Neural cell (in vitro differentiated cells): ENCODE data around the gene C1orf21. TPM values are rescaled to one million over a fixed set of nuclear protein-coding genes. Genes with fewer than 3 reads are reported as not detected.

Source experiments
- H2AFZ ChIP-seq: fragments of 200-600, 300-800 bp; sonication (generic), shearing (Covaris generic); 2 replicates; pipeline ENCODE4 v1.6.0; 2014; ENCODE audit warnings: low read depth, mild to moderate bottlenecking, antibody characterized with exemption, low read length, moderate library complexity
- H3F3A ChIP-seq: fragments of 200-600 bp; shearing (Covaris generic); 2 replicates; pipeline ENCODE4 v1.6.1; 2016; ENCODE audit warnings: mild to moderate bottlenecking, moderate library complexity, mixed read lengths, antibody characterized with exemption, low read length; ENCODE audit not compliant: insufficient read depth, poor library complexity, severe bottlenecking
- H3K27ac ChIP-seq: fragments of 200-600, 300-800 bp; sonication (generic), shearing (Covaris generic); 2 replicates; pipeline ENCODE4 v1.5.1; 2014; ENCODE audit warnings: mild to moderate bottlenecking, low read length, moderate library complexity
- H3K27me3 ChIP-seq: fragments of 300-800, 200-600 bp; sonication (generic), shearing (Covaris generic); 2 replicates; pipeline ENCODE4 v1.6.0; 2014; ENCODE audit warnings: mild to moderate bottlenecking, low read depth, low read length, moderate library complexity; ENCODE audit not compliant: insufficient read depth
- H3K36me3 ChIP-seq: fragments of 300-800, 200-600 bp; sonication (generic), shearing (Covaris generic); 2 replicates; pipeline ENCODE4 v1.5.1; 2014; ENCODE audit warnings: mild to moderate bottlenecking, antibody characterized with exemption, low read length, moderate library complexity; ENCODE audit not compliant: insufficient read depth
- H3K4me2 ChIP-seq: fragments of 300-800, 200-600 bp; sonication (generic), shearing (Covaris generic); 2 replicates; pipeline ENCODE4 v1.6.0; 2014; ENCODE audit warnings: mild to moderate bottlenecking, low read length
- H3K4me3 ChIP-seq: fragments of 300-800, 200-600 bp; sonication (generic), shearing (Covaris generic); 2 replicates; pipeline ENCODE4 v1.5.1; 2014; ENCODE audit warnings: mild to moderate bottlenecking, low read length, moderate library complexity
- H3K79me2 ChIP-seq: fragments of 200-600 bp; shearing (Covaris generic); replicated peaks from 2 replicates; pipeline ENCODE4 v1.6.0; 2014; ENCODE audit warnings: mild to moderate bottlenecking, low read length, moderate library complexity; ENCODE audit not compliant: insufficient read depth
- H3K9ac ChIP-seq: fragments of 300-800, 200-600 bp; sonication (generic), shearing (Covaris generic); 2 replicates; pipeline ENCODE4 v1.6.1; 2016; ENCODE audit warnings: mild to moderate bottlenecking, low read length, mixed read lengths
- H3K9me2 ChIP-seq: fragments of 200-600 bp; shearing (Covaris generic); 2 replicates; pipeline ENCODE4 v1.6.1; 2016; ENCODE audit warnings: mild to moderate bottlenecking, low read length, mixed read lengths; ENCODE audit not compliant: insufficient read depth
- H3K9me3 ChIP-seq: fragments of 200-600, 300-800 bp; sonication (generic), shearing (Covaris generic); 2 replicates; pipeline ENCODE4 v1.6.1; 2016; ENCODE audit warnings: mild to moderate bottlenecking, mixed run types, low read length, moderate library complexity, mixed read lengths
- H4K20me1 ChIP-seq: fragments of 200-600 bp; shearing (Covaris generic); 2 replicates; pipeline ENCODE4 v1.6.1; 2016; ENCODE audit warnings: mild to moderate bottlenecking, mixed run types; ENCODE audit not compliant: insufficient read depth
- EP300 ChIP-seq: fragments of 450-650 bp; conservative IDR thresholded peaks from 2 replicates; pipeline ENCODE4 v1.6.1; 2014; ENCODE audit warnings: antibody characterized with exemption, mild to moderate bottlenecking, moderate library complexity; ENCODE audit not compliant: poor library complexity, severe bottlenecking
- EZH2 ChIP-seq: fragments of 200-600, 300-800 bp; shearing (Covaris generic), sonication (generic); IDR thresholded peaks from 2 replicates; pipeline ENCODE4 v1.6.1; 2014; ENCODE audit warnings: antibody characterized with exemption, low read length, borderline replicate concordance, mild to moderate bottlenecking; ENCODE audit not compliant: insufficient read depth, poor library complexity, severe bottlenecking
- MXI1 ChIP-seq: fragments of 450-650 bp; conservative IDR thresholded peaks from 2 replicates; pipeline ENCODE4 v1.6.1; 2014; ENCODE audit warnings: antibody characterized with exemption, mild to moderate bottlenecking; ENCODE audit not compliant: poor library complexity, severe bottlenecking
- POLR2AphosphoS5 ChIP-seq: IDR thresholded peaks from 2 replicates; pipeline ENCODE4 v1.6.1; 2012
- RAD21 ChIP-seq: fragments of 450-650 bp; conservative IDR thresholded peaks from 2 replicates; pipeline ENCODE4 v1.6.1; 2014; ENCODE audit warnings: antibody characterized with exemption, mild to moderate bottlenecking, moderate library complexity
- SMC3 ChIP-seq: fragments of 450-650 bp; conservative IDR thresholded peaks from 2 replicates; pipeline ENCODE4 v1.6.1; 2014; ENCODE audit warnings: antibody characterized with exemption, mild to moderate bottlenecking, moderate library complexity; ENCODE audit not compliant: poor library complexity
- TAF1 ChIP-seq: IDR thresholded peaks from 2 replicates; pipeline ENCODE4 v1.6.1; 2012; ENCODE audit warnings: low read depth
- polyA plus RNA-seq: library from polyadenylated mRNA; depleted of rRNA; stranded (reverse); fragments of >200 nt; gene quantifications from 2 replicates; pipeline ENCODE4 v1.2.3, GENCODE V29; 2014
- TF ChIP-seq, protein P1 (sequence below): fragments of 450-650 bp; IDR thresholded peaks from 2 replicates; pipeline ENCODE4 v1.5.1; 2014; ENCODE audit warnings: antibody characterized with exemption, mild to moderate bottlenecking, moderate library complexity; ENCODE audit not compliant: poor library complexity, severe bottlenecking
- TF ChIP-seq, protein P2 (sequence below): IDR thresholded peaks from 2 replicates; pipeline ENCODE4 v1.6.1; 2012; ENCODE audit warnings: borderline replicate concordance

The C1orf21 gene
- polyA plus RNA-seq, 1 donor from 2014 or later: 21.1 TPM

DNA sequence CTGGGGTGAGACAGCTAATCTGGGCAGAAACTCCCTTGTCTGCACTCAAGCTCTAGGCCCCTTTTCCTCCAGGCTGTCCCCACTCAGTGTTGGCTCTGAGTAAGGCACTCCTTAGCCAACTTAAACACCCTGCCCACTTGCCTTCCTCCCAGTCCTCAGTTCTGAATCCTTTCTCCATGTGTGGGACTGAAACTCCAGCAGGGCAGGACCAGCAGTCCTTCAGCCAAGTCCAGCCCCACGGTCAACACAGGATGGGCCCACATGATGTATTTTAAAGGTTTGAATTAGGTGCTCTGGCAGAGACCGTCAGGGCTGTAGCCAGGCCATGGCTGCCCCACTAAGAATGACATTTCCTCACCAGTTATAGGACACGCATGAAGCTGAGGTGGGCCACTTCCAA is 260.0 kb downstream of the C1orf21 start:
- Histone ChIP-seq H3F3A (no peaks in the 10 kb centered on the region), H4K20me1 (no peaks in the 10 kb centered on the region), H3K9ac (no peak overlapping the region), H3K4me3 (no peak overlapping the region), H3K79me2 (no peaks in the 10 kb centered on the region), H3K36me3 (no peaks in the 10 kb centered on the region), H3K9me3 (no peaks in the 10 kb centered on the region), H3K4me2 (no peak overlapping the region), H2AFZ (no peak overlapping the region), H3K27me3 (no peaks in the 10 kb centered on the region), H3K9me2 (no peaks in the 10 kb centered on the region), H3K27ac (no peak overlapping the region)
- TF ChIP-seq, protein P1, sequence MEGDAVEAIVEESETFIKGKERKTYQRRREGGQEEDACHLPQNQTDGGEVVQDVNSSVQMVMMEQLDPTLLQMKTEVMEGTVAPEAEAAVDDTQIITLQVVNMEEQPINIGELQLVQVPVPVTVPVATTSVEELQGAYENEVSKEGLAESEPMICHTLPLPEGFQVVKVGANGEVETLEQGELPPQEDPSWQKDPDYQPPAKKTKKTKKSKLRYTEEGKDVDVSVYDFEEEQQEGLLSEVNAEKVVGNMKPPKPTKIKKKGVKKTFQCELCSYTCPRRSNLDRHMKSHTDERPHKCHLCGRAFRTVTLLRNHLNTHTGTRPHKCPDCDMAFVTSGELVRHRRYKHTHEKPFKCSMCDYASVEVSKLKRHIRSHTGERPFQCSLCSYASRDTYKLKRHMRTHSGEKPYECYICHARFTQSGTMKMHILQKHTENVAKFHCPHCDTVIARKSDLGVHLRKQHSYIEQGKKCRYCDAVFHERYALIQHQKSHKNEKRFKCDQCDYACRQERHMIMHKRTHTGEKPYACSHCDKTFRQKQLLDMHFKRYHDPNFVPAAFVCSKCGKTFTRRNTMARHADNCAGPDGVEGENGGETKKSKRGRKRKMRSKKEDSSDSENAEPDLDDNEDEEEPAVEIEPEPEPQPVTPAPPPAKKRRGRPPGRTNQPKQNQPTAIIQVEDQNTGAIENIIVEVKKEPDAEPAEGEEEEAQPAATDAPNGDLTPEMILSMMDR: no peak
- TF ChIP-seq POLR2AphosphoS5 (no peak), EP300 (no peak), SMC3 (no peak)
- TF ChIP-seq, protein P2, sequence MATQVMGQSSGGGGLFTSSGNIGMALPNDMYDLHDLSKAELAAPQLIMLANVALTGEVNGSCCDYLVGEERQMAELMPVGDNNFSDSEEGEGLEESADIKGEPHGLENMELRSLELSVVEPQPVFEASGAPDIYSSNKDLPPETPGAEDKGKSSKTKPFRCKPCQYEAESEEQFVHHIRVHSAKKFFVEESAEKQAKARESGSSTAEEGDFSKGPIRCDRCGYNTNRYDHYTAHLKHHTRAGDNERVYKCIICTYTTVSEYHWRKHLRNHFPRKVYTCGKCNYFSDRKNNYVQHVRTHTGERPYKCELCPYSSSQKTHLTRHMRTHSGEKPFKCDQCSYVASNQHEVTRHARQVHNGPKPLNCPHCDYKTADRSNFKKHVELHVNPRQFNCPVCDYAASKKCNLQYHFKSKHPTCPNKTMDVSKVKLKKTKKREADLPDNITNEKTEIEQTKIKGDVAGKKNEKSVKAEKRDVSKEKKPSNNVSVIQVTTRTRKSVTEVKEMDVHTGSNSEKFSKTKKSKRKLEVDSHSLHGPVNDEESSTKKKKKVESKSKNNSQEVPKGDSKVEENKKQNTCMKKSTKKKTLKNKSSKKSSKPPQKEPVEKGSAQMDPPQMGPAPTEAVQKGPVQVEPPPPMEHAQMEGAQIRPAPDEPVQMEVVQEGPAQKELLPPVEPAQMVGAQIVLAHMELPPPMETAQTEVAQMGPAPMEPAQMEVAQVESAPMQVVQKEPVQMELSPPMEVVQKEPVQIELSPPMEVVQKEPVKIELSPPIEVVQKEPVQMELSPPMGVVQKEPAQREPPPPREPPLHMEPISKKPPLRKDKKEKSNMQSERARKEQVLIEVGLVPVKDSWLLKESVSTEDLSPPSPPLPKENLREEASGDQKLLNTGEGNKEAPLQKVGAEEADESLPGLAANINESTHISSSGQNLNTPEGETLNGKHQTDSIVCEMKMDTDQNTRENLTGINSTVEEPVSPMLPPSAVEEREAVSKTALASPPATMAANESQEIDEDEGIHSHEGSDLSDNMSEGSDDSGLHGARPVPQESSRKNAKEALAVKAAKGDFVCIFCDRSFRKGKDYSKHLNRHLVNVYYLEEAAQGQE: no peak

GRCh38 chr1:184647471-184647870 is 260.6 kb downstream of the C1orf21 start:
- no peak overlapping the region for H2AFZ ChIP-seq
- H3K9ac ChIP-seq: no peak overlapping the region
- H3K27me3 ChIP-seq: no peaks in the 10 kb centered on the region
- H4K20me1 ChIP-seq: no peaks in the 10 kb centered on the region
- no peaks in the 10 kb centered on the region for H3F3A ChIP-seq
- H3K9me2 ChIP-seq: no peaks in the 10 kb centered on the region
- H3K9me3 ChIP-seq: no peaks in the 10 kb centered on the region
- no peak overlapping the region for H3K4me2 ChIP-seq
- H3K4me3 ChIP-seq: no peak overlapping the region
- TF ChIP-seq EP300 (no peak), TAF1 (no peak), MXI1 (no peak), POLR2AphosphoS5 (no peak), EZH2 (no peak), SMC3 (no peak), RAD21 (no peak)
- TF ChIP-seq, protein P1: no peak
- TF ChIP-seq, protein P2: no peak
- H3K79me2 ChIP-seq: no peaks in the 10 kb centered on the region
- no peaks in the 10 kb centered on the region for H3K36me3 ChIP-seq
- H3K27ac ChIP-seq: no peak overlapping the region
